Lung microvascular endothelial cell (primary cell): ENCODE measurements around the gene RSF1. TPM values are rescaled to one million over a fixed set of nuclear protein-coding genes. Genes with fewer than 3 reads are reported as not detected.
A peak's percentile ranks its signal among the peaks of the same experiment; 100 is the strongest.

Experiments
- DNase-seq, 2 donors: peaks; one replicate each; pipeline versions ENCODE4 v3.0.0 to v3.0.0-alpha.2; 2010; ENCODE audit warnings: low read depth in 2 of 2
- total RNA-seq: library from RNA; depleted of rRNA; stranded (reverse); fragments of >200 nt; gene quantifications from 2 replicates; pipeline ENCODE4 v1.2.1, GENCODE V29; 2014

The RSF1 gene
- total RNA-seq, 1 donor from 2014 or later, result 20.4 TPM

DNA sequence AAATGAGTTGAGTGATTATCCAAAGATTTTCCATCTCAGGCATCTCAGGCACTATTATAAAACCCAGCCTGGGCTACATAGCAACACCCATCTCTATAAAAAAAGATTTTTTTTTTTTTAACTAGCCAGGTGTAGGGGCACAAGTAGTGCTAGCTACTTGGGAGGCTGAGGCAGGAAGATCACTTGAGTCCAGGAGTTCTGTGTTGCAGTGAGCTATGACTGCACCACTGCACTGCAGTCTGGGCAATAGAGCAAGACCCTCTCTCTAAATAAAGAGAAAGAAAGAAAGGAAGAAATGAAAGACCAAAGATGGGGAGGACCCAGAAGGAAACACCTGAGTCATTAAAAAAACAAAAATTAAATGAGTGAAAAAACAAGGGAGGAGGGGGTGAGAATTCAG lies 14.1 kb downstream of the RSF1 start:
- DNase-seq, result no peak

DNA sequence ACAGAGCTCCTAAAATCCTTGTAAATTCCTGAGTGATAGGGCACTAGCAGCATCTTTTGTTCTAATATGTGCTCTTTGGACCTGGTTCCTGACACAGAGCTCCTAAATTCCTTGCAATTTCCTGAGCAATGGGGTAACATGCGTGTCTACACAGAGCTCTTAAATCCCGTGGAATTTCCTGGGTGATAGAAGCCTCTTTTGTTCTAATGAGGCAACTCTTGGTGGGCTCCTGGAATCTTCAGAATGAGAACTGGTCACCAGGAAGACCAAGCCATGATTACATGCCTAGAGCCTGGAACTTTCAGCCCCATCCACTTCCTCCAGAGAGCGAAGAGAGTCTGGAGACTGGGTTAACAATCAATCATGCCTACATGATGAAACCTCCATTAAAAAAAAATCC lies 19.0 kb downstream of the RSF1 start:
- DNase-seq, result no peak

DNA sequence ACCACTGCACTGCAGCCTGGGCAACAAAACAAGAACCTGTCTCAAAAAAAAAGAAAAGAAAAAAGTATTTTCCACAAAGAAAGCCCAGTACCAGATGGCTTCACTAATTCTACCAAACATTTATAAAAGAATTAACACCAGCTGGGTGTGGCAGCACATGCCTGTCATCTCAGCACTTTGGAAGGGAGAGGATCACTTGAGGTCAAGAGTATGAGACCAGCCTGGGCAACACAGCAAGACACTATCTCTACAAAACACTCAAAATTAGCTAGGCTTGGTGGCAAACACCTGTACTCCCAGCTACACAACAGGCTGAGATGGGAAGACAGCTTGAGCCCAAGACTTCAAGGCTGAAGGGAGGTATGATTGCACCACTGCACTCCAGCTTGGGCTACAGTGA lies 20.1 kb downstream of the RSF1 start:
- no peak for DNase-seq

DNA sequence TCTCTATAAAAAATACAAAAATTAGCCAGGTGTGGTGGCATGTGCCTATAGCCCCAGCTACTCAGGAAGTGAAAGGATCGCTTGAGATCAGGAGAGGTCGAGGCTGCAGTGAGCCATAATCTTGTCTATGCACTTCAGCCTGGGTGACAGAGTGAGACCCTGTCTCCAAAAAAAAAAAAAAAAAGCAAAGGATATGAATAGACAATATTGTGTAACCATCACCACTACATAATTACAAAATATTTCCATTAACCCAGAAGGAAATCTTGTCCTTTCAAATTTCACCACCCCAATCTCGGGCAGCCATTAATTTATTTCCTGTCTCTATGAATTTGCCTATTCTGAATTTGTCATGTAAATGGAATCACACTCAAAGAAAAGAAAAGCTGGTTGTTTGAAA lies 21.2 kb downstream of the RSF1 start:
- DNase-seq, result peak in 1 of 2 donors; percentile 23

GRCh38 chr11:77793972-77794371 lies 26.6 kb downstream of the RSF1 start:
- DNase-seq, result no peak

- no peak for DNase-seq
These were observed 29.2 kb downstream of the RSF1 start for GRCh38 chr11:77791301-77791700.

- no peak for DNase-seq
These were observed 30.6 kb downstream of the RSF1 start for GRCh38 chr11:77789731-77790476.

- no peak for DNase-seq
These were observed 31.3 kb downstream of the RSF1 start for GRCh38 chr11:77789061-77789730.

DNA sequence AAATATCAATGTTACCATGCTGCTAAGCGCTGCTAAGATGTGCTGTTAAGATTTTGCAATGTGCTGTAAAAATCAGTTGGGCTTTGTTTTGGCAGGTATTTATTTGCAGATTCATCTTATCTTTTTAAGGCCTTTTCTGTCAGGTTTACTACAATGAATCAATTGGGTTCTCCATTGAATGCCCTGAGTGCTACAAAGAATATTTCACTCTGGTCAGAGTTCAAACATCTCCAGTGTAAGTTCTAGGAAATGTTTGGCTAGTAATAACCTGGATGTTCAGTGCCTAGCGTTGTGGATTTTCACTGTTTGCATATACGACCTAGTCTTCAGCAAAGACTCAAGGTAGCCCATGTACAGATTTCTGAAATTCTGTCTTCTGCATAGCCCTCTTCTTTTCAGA lies 36.0 kb downstream of the RSF1 start:
- DNase-seq, result no peak

GRCh38 chr11:77783025-77783424 lies 37.5 kb downstream of the RSF1 start:
- DNase-seq, result no peak

- peak; percentile 46 to 50 for DNase-seq
These were observed 40.6 kb downstream of the RSF1 start for GRCh38 chr11:77779935-77780334.

- DNase-seq, result no peak
These were observed 42.0 kb downstream of the RSF1 start for GRCh38 chr11:77778549-77778948.

- DNase-seq, result no peak
These were observed 42.4 kb downstream of the RSF1 start for GRCh38 chr11:77778118-77778517.

GRCh38 chr11:77776455-77776854 lies 44.1 kb downstream of the RSF1 start:
- DNase-seq, result peak; percentile 26 to 42

- no peak for DNase-seq
These were observed 44.6 kb downstream of the RSF1 start for GRCh38 chr11:77775936-77776335.

- DNase-seq, result peak in 1 of 2 donors; percentile 5
These were observed 49.4 kb downstream of the RSF1 start for GRCh38 chr11:77771135-77771534.

DNA sequence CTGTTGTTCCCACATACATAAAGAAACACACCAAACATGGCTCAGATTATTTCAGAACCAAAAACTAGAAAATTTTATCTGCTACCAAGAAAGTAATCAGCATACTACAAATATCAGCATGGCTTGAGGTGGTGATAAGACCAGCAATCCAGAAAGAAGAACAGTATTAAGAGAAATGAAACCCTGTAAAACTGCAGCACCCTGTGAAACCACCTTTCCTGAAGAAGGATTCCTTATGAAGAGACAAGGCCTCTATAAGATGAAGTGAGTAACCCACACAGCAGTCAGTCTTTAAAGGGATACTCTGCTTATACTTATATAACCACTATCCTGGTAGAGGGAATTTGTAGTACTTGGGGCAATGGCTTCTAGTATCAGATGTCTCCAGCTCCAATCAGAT lies 49.9 kb downstream of the RSF1 start:
- DNase-seq, result no peak

- no peak for DNase-seq
These were observed 58.1 kb downstream of the RSF1 start for GRCh38 chr11:77762426-77762825.

DNA sequence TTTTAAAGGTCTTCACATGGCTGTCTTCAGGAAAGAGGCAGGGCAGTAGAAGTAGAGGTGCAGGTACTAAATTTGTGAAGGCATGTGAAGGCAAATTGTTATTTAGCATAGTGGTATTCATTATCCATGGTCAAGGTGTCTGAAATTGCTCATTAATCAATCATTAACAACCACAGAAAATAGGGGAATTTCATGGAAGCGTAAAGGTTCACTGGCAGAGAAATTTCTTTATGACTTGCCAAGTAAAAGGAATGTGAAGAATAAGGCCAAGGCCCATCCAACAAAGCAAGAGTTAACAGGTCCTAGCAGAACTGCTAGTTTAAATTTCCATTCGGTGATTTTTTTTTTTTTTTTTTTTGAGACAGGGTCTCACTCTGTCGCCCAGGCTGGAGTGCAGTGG lies 59.0 kb downstream of the RSF1 start:
- no peak for DNase-seq

DNA sequence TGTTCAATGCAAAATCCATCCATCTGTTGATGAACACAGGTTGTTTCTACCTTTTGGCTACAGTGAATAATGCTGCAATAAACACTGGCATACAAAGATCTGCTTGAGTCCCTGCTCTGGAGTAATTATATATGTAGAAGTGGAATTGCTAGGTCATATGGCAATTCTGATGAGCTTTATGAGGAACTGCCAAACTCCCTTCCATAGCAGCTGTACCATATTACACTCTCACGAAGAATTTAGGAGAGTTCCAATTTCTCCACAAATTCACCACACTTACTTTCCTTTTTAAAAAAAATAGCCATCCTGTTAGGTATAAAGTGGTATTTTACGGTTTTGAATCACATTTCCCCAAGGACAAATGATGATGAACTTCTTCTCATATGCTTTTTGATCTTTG lies 62.2 kb downstream of the RSF1 start:
- DNase-seq, result no peak

- no peak for DNase-seq
These were observed 67.3 kb downstream of the RSF1 start for GRCh38 chr11:77753230-77753629.

DNA sequence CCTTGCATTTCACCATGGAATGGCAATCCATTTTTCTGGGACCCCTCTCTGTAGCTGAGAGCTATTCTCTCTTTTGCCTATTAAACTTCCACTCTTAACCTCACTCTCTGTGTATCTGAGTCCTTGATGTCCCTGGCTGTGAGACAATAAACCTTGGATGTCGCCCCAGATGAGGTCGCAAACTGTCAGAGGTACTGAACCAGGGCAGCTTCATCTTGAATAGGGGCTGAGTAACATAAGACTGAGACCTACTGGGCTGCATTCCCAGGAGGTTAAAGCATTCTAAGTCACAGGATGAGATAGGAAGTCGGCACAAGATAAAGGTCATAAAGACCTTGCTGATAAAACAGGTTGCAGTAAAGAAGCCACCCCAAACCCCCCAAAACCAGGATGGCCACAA lies 68.0 kb downstream of the RSF1 start:
- peak; percentile 11 to 19 for DNase-seq
